GM21367 (cell line): ENCODE data around the gene SFI1.
"Not testable (repeated sequence)": the region's sequence is repeated elsewhere in the genome, so short reads cannot be mapped to it uniquely, and the experiment has no call there.

ENCODE experiments used
- ATAC-seq: cut with Tn5 transposase; IDR thresholded peaks from one replicate; pipeline ENCODE4 v1.9.1; 2021; ENCODE audit not compliant: unreplicated experiment

Gene SFI1

DNA sequence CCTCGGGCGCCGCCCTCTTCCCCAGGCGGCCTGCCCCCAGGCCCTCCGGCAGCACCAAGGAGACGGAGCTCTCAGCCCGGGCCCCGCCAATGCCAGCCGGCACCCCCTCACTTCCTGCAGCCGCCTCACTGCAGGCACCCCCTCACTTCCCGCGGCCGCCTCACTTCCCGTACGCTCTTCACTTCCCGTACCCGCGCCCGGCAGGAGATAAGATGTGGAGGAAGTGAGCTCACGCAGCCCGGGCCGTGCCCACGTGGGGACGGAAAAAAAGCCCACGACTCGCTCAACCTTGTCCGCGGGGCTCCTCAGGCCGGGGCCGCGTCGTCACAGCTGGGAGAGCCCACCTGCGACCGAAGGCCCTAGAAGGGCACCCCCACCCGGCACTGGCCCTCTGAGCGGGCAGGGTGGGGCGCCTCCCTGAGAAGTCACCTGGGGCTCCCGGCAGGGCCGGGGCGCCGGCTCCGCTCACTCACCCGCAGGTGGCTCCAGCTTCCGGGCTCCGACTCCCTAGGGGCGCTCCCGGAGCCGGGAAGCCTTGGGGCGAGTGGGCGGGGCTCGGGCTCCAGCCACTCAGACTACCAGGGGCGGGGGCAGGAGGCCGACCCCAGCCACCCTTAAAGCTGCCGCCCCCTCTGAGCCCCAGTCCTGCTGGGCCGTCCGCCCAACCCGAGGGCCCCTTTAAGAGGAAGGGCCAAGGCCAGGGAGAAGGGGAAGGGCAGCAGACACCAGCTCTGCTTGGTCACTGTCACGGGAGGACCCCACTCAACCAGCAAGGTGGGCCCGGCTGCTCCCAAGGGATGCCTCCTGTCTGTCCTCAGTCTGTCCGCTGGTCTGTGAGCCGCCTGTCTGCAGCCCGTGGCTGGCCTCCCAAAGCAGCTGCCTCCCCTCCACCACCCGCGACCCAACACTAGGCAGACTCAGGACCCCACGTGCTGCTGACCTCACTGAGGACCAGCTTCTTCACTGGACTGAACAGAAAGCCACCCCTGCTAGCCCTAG, 134.3 kb downstream of the SFI1 start:
- no peak for ATAC-seq

DNA sequence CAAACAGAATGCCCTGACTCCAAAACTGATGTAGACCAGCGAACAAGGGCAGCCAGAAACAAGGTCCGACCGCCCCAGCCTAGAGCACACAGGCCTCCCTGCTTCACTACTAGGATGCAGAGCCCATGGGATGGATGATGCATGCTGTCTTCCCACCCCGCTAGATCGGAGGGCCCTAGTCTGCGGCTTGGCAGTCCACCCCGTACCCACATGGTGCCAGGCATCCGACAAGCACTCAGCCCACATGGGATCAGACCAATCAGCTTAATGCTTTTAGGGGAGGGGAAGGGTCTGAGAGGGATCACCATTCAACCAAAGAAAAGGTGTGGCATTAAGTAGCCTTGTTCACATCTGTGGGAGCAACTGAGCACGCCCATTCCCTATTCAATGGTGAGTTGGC, 135.1 kb downstream of the SFI1 start:
- ATAC-seq = no peak

DNA sequence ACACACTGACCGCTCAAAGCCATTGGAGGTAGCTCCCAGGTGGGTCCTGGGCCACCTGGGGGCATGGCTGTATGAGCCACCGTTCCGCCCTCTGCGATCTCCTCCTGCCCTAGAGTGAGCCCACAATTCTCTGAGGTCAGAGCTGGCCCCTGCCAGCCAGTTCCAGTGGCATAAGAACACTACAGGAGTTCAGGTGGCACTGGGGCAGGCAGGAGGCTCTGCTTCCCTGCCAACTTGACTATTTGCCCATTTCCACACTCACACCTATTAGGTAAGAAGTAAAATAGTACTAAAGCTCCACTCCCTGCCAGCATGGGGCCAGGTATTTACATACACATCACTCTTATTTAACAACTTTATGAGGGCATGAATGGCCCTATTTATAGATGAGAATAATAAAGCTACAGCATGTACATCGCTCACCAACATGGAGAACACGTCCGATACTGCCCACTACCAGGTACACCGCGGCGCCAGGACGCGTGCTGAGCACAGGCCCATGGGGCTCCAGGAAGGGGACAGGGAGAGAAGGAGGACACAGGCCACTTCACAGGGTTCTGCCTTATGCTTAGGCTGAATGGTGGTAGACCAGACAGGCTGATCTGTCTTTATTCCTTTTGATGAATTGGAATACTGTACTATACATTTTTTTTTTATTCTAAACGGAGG, 139.4 kb downstream of the SFI1 start:
- no peak for ATAC-seq

DNA sequence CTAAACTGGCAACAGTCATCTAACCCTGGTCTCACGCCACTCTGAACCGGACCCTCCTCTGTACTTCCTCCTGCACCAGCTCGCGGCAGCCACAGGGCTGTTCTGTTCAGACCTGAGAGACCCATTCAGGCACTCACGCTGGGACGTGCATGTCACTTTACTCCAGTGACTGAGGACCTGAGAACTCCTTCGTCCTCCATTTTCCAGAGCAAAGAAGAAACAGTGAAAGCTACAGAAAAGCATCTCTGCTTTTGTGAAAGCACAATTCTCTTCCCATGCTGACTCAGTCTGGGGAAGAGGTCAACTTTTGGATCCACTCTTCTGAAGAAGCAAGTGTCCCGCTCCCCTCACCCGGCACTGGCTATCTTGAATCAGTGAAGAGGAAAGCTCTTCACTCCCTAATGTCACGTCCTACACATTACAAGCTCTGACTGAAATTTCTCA, 141.1 kb downstream of the SFI1 start:
- ATAC-seq = peak; percentile 42

DNA sequence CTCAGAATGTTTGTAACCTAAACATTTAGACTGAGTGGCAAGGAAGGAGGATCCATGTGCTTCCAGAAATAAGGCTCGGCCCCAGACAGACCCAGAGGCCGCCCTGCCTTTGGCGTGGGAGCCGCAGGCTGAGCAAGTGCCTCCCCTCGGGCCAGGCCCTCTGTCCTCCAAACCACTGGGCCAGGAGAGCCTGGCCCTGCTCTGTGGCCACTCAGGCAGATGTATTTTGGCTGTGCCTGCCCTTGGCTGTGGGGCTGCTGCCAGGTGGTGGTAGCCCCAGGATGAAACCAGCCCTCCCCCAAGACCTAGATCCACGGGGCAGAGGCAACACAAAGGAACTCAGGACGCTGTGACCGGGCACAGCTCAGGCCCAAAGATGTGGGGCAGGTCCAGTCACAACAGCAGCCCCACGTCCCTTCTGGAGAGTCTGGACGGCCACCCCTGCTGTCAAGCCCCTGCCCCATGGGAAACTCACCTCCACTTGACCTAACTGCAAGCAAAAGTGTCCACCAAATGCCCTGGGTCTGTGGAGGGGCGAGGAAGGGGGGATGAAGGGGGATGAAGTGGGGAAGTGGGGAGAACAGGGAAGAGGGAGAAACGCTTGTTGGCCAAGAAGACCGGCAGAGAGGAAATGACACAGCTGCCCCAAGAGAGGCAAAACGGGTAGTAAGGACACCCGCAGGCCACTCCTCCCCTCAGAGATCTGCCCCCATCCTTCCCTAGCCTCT, 141.7 kb downstream of the SFI1 start:
- ATAC-seq = no peak

DNA sequence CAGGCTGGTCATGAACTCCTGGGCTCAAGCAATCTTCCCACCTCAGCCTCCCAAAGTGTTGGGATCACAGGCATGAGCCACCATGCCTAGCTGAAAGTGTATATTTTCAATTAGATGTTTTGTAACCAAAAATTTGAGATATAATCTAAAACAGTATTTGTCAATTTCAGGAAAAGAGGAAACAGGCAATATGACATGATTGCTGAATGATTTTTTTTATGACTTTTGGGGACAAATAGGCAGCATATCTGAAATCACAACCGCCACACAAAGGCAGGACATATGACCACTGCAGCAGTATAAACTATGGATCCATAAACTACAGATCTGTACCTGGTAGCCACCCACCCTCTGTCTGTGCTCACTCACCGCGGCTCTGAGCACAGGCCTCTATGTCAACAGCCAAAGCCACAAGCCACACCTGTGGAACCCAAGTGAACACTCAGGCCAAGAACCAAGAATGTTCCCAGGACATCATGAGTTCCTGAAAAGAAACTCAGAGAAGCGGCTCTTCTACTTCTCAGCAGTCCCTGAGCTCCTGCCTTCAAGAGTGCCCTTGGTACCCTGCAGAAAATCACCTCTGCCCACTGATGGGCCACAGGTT, 143.2 kb downstream of the SFI1 start:
- no peak for ATAC-seq

DNA sequence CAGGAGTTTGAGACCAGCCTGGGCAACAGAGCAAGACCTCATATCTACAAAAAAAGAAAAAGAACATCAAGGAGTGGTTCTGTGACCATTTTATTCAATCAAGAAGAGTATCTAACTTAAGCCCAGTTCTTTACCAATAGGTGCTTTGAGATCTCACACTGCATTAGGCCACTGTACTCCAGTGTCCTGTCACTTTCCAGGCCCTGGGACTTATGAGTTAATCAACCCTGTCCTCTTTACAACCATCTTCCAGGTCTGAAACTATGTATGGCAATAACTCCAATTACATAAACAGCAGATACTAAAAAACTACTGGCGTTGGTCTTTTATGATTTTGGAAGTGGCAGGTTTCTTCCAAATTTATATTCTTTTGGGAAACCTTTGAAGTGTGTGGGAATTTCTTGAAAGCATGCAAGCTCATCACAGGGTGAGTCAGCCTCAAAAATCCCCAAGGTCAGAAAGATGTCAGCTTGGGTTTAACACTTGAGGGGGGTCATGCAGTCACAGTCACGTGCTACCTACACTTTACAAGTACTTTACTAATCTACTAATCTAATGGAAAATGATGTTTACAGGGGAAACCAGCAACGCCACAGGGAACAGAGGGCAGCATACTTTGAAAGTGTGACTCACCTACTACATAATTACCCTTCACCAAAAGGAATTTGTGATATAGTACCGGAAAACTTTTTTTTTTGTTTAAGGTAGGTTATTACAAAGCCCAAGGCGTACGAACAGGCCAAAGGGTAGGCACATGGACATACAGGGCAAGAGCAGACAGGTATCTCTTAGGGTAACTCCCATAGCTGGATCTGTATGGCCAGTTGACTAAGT, 150.1 kb downstream of the SFI1 start:
- no peak for ATAC-seq

DNA sequence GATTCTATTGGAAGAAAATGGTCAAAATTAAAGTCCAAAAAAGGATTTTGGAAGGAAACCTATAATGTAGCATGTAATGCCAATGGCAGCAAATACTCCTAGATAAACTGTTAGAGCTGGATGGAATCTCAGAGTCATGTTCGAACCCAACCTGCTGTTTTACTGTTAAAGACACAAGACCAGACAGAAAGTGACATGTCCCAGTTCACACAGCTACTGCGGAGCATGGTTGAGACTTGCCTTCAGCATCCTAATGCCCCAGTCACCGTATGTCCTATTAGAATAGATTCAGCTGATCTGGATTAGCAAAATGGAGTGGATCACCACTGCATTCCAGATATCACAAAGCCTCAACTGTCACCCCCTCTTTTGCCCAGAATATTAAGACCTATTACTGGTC, 150.7 kb downstream of the SFI1 start:
- ATAC-seq = no peak

DNA sequence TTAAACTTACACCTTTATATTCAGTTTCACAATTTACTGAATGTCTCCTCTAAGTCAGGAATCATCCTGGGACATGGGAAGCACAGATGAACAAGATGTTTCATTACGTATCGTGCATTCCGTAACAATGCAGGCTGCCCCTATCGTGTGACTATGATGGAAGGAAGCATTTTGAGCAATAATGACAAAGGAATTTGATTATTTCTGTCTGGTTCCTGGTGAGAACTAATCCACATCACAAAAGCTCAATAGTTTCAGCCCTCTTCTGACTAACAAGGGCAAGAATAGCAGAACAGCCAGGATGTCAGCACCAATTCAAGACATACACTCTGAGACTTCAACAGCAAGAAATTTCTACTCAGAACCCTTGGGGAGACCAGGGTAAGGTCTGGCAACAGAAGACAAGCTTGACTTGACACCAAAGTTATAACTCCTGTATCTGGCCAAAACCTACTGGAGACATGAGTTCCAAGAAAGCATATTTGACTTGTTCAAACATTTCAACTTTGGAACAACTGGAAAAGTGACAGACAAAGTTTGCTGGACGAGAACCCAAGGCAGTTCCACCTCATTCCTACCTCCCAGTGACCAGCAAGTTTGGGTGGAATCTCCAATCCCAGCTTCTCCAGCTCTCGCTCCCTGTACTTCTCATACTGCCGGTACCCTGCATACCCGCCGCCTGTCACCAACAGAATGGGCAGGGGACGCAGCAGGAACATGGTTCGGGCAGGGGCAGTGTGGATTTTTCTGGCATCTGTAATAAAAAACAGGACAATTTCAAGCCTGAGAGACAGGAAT, 151.4 kb downstream of the SFI1 start:
- ATAC-seq = no peak

DNA sequence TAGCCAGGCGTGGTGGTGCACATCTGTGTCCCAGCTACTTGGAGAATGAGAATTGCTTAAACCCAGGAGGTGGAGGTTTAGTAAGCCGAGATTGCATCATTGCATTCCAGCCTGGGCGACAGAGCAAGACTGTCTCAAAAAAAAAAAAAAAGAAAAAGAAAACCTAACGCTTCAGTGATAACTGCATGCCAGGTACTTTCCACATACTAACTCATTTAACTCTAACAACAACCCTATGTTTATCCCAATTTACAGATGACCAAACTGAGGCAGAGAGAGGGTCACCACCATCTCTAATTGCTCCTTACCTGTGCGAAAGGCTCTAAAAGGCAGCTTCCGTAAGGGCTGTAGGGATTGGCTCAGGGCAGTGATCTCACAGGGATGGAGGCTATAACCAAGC, 154.1 kb downstream of the SFI1 start:
- no peak for ATAC-seq

DNA sequence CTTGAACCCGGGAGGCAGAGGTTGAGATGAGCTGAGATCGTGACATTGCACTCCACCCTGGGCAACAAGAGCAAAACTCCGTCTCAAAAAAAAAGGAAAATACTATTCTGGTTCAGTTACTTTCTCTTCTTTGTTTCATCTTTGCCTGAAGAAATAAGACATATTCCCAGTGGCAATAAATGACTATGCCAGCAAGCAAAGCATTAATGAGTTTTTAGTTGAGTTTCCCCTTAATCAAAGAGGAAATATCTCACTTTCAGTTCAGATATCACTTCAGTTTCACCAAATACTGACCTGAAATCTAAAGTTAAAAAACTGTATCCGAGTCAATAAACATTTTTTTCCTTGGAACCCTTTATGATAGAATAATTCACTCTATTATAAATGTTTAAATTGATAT, 155.3 kb downstream of the SFI1 start:
- no peak for ATAC-seq

DNA sequence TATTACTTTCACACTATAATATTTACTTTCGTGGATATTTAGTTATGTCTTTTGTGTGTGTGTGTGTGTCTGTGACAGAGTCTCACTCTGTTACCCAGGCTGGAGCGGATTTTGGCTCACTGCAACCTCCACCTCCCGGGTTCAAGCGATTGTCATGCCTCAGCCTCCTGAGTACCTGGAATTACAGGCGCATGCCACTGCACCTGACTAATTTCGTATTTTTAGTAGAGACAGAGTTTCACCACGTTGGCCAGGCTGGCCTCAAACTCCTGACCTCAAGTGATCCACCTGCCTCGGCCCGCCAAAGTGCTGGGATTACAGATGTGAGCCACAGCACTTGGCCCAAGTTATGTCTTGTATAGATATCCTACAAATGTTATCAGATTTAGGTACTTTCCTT, 155.8 kb downstream of the SFI1 start:
- no peak for ATAC-seq

DNA sequence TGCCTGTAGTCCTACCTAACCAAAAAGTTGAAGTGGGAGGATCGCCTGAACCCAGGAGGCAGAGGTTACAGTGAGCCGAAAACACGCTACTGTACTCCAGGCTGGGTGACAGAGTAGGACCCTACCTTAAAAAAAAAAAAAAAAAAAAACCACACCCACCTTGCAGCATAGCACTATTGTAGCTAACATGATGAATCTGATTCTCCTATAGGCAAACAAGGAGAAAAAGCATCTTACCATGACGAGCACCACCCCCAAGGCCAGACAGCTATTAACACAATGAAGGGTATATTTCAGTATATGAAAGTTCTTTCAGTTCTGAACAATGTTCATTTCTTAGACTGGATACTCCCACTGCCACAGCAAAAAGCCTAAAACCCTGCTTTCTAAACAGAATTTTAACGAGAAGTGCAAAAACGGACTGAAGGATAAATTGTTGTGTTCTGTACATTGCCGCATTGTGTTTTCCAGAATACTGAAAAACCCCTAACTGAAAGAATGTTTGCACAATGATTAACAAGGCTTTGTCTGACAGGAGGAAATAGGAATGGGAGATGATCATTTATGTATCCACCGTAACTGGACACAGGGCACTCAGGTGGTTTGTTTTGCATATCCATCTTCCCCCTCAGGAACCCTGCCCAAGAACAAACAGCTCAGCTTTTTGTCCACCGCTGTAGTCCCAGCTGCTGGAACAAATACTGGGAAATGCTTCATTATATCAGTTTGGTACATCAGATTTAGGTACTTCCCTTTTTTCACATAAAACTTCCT, 156.8 kb downstream of the SFI1 start:
- ATAC-seq = no peak

DNA sequence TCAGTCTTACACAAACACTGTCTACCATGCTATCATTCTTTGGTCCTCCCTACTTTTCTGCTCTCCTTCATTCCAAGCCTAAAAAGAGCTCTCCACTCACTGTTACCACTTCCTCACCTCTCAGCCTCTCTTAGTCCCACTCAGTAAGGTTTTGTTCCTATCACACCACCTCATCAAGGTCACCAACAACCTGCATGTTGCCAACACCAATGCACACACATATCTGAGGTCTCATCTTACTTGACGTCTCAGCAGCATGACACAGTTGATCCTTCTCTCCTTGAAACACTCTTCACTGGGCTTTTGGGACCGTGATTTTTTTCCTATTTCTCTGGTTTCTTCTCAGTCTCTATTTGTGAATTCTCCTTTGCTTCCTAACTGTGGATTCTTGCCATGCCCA, 157.6 kb downstream of the SFI1 start:
- no peak for ATAC-seq

DNA sequence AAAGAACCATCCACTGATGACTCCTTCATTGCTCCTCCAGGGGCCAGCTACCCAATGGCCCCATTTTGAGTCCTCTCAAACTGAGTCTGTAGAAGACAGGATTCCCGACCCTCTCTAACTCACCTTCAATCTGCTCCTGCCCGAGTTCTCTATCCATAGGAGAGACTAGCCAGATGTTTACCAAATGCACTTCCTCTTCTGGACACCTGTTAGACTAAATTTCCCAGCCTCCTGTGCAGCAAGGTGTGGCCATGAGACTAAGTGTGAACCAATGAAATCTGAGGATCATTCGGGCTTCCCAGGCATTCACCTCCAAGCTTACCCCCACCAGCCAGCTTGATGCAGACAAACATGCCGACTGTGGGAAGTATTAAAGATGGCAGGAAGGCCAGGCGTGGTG, 158.1 kb downstream of the SFI1 start:
- no peak for ATAC-seq

DNA sequence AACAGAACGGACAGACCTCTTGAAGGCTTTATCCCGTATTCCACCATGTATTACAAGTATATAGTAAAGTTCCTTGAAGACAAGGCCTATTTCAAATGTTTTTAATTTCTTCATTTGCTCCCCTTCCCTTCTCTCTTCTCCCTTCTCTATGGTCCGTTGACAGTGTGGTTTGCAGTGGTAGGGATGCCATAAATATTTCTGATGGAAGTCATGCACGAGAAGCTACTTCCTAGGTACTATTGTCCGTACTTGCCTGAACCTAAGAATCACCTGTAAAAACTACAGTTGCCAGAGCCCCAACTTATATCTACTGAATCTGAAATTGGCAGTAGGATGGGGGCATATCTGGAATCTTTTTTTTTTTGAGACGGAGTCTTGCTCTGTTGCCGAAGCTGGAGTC, 162.9 kb downstream of the SFI1 start:
- no peak for ATAC-seq

DNA sequence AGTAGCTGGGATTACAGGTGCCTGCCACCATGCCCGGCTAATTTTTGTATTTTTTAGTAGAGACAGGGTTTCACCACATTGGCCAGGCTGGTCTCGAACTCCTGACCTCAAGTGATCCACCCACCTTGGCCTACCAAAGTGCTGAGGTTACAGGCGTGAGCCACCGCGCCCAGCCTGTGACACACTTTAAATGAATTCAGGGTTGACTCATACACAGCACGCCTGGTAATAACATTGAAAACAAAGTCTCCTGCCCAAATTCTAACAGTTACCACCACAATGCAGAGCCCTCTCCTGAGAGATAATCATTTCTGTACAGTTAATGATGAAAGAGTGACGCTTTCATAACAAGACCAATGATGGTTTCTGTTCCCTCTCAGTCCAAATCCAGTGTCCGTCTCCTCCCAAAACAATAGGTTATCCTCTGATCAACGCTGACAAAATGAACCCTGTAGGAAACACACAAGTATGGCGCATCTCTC, 164.6 kb downstream of the SFI1 start:
- ATAC-seq = not testable (repeated sequence)

DNA sequence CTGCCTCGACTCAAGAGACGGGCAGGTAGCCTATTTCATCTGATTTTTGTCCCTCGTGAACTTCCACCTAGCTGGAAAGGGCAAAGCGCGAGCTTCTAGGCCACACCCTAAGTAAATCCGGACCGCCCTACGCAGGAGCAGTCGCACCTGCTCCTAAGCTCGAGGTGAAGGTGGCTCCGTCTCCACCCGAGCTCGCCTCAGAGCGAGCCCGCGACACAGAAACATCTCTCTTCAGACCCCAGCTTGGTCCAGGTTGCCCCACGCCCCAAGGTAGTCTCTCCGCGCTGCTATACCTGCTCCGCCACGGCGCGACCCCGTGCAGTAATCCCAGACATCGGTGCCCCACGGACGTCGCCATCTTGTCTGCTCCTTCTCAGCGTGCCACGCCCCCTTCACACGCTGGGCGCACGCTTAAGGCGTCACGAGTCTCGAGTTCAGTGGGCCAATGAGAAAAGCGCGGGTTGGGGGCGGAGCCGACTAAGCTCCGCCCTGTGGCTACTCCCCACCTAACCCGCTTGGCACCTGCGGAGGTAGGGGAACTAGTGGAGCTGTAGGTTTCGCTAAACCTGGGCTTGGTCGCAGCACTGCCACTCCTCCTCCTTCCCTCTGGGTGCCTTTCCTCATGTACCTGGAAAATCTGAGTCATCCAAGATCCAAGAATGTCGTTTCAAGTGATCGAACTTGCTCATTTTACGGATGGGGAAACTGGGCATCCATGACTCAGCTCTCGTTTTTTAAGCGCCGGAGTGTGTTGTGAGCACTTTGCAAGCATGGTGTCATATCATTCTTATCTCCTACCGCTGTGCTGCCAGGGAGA, 165.7 kb downstream of the SFI1 start, which contains the start of gene PISD:
TSS of gene PISD (minus strand) at position 365 of the 817 bp plus-strand sequence. CDS start at position 358, 7 bp downstream.
- ATAC-seq = peak; percentile 57
